Measurements from ENCODE around the gene FOXJ3.
"Not testable (repeated sequence)": the region's sequence is repeated elsewhere in the genome, so short reads cannot be mapped to it uniquely, and the experiment has no call there.

The FOXJ3 gene

GRCh38 chr1:42210421-42211133, 124.5 kb downstream of the FOXJ3 start:
- Histone ChIP-seq H3K4me1 (ENCODE audit: control insufficient read depth, insufficient read depth, low read length) (peaks cover 16% of the 10 kb centered on the region), H3K36me3 (ENCODE audit: control insufficient read depth, insufficient read depth, low read length) (peaks cover 6% of the 10 kb centered on the region; the same call in 1 of the 2 replicates), H3K27me3 (ENCODE audit: control insufficient read depth, insufficient read depth, low read length) (no peaks in the 10 kb centered on the region), H3K4me3 (ENCODE audit: low read depth, low read length) (no peak overlapping the region), H3K27ac (ENCODE audit: low read depth, low read length) (no peak overlapping the region), H3K9me3 (ENCODE audit: control insufficient read depth, insufficient read depth, low read length) (no peaks in the 10 kb centered on the region), H3K9ac (ENCODE audit: low read depth, low read length) (no peak overlapping the region)

GRCh38 chr1:42209526-42210251, 125.3 kb downstream of the FOXJ3 start:
- Histone ChIP-seq H3K4me1 (ENCODE audit: control insufficient read depth, insufficient read depth, low read length) (peaks cover 16% of the 10 kb centered on the region), H3K27ac (ENCODE audit: low read depth, low read length) (no peak overlapping the region), H3K9me3 (ENCODE audit: control insufficient read depth, insufficient read depth, low read length) (no peaks in the 10 kb centered on the region), H3K36me3 (ENCODE audit: control insufficient read depth, insufficient read depth, low read length) (peaks cover 12% of the 10 kb centered on the region), H3K4me3 (ENCODE audit: low read depth, low read length) (no peak overlapping the region), H3K27me3 (ENCODE audit: control insufficient read depth, insufficient read depth, low read length) (no peaks in the 10 kb centered on the region), H3K9ac (ENCODE audit: low read depth, low read length) (no peak overlapping the region)

- H3K27me3 ChIP-seq (ENCODE audit: control insufficient read depth, insufficient read depth, low read length); H3K4me3 ChIP-seq (ENCODE audit: low read depth, low read length); H3K9ac ChIP-seq (ENCODE audit: low read depth, low read length); H3K27ac ChIP-seq (ENCODE audit: low read depth, low read length); H3K9me3 ChIP-seq (ENCODE audit: control insufficient read depth, insufficient read depth, low read length); H3K4me1 ChIP-seq (ENCODE audit: control insufficient read depth, insufficient read depth, low read length); H3K36me3 ChIP-seq (ENCODE audit: control insufficient read depth, insufficient read depth, low read length): not testable (repeated sequence)
Measured at GRCh38 chr1:42206930-42207329, 128.1 kb downstream of the FOXJ3 start.

- Histone ChIP-seq H3K36me3 (ENCODE audit: control insufficient read depth, insufficient read depth, low read length) (peaks cover 10% of the 10 kb centered on the region), H3K9ac (ENCODE audit: low read depth, low read length) (no peak overlapping the region)
Measured at GRCh38 chr1:42206164-42206563, 128.9 kb downstream of the FOXJ3 start.

GRCh38 chr1:42201986-42202385, 133.0 kb downstream of the FOXJ3 start:
- Histone ChIP-seq H3K27ac (ENCODE audit: low read depth, low read length) (no peak overlapping the region), H3K36me3 (ENCODE audit: control insufficient read depth, insufficient read depth, low read length) (peaks cover 32% of the 10 kb centered on the region), H3K4me1 (ENCODE audit: control insufficient read depth, insufficient read depth, low read length) (no peaks in the 10 kb centered on the region), H3K4me3 (ENCODE audit: low read depth, low read length) (no peak overlapping the region), H3K9ac (ENCODE audit: low read depth, low read length) (no peak overlapping the region), H3K9me3 (ENCODE audit: control insufficient read depth, insufficient read depth, low read length) (no peaks in the 10 kb centered on the region), H3K27me3 (ENCODE audit: control insufficient read depth, insufficient read depth, low read length) (no peaks in the 10 kb centered on the region)

More at GRCh38 chr1:42206164-42206563, 128.9 kb downstream of the FOXJ3 start:
- 0 out of 2 replicates have a peak, but pooled peaks cover 3% of the 10 kb centered on the region for H3K4me1 ChIP-seq (ENCODE audit: control insufficient read depth, insufficient read depth, low read length)
- H3K27me3 ChIP-seq (ENCODE audit: control insufficient read depth, insufficient read depth, low read length) = no peaks in the 10 kb centered on the region
- no peak overlapping the region for H3K27ac ChIP-seq (ENCODE audit: low read depth, low read length)
- no peak overlapping the region for H3K4me3 ChIP-seq (ENCODE audit: low read depth, low read length)
- no peaks in the 10 kb centered on the region for H3K9me3 ChIP-seq (ENCODE audit: control insufficient read depth, insufficient read depth, low read length)

- H3K4me3 ChIP-seq (ENCODE audit: low read depth, low read length) = no peak overlapping the region
- no peak overlapping the region for H3K9ac ChIP-seq (ENCODE audit: low read depth, low read length)
- peaks cover 48% of the 10 kb centered on the region for H3K36me3 ChIP-seq (ENCODE audit: control insufficient read depth, insufficient read depth, low read length)
Measured at GRCh38 chr1:42198251-42198650, 136.8 kb downstream of the FOXJ3 start.

GRCh38 chr1:42195841-42196240, 139.2 kb downstream of the FOXJ3 start:
- no peak overlapping the region for H3K27ac ChIP-seq (ENCODE audit: low read depth, low read length)
- no peaks in the 10 kb centered on the region for H3K4me1 ChIP-seq (ENCODE audit: control insufficient read depth, insufficient read depth, low read length)
- H3K9ac ChIP-seq (ENCODE audit: low read depth, low read length) = no peak overlapping the region
- H3K27me3 ChIP-seq (ENCODE audit: control insufficient read depth, insufficient read depth, low read length) = no peaks in the 10 kb centered on the region
- peaks cover 58% of the 10 kb centered on the region for H3K36me3 ChIP-seq (ENCODE audit: control insufficient read depth, insufficient read depth, low read length)
- H3K4me3 ChIP-seq (ENCODE audit: low read depth, low read length) = no peak overlapping the region
- H3K9me3 ChIP-seq (ENCODE audit: control insufficient read depth, insufficient read depth, low read length) = no peaks in the 10 kb centered on the region

More at GRCh38 chr1:42198251-42198650, 136.8 kb downstream of the FOXJ3 start:
- Histone ChIP-seq H3K4me1 (ENCODE audit: control insufficient read depth, insufficient read depth, low read length) (no peaks in the 10 kb centered on the region), H3K9me3 (ENCODE audit: control insufficient read depth, insufficient read depth, low read length) (no peaks in the 10 kb centered on the region), H3K27me3 (ENCODE audit: control insufficient read depth, insufficient read depth, low read length) (no peaks in the 10 kb centered on the region), H3K27ac (ENCODE audit: low read depth, low read length) (no peak overlapping the region)

- H3K9me3 ChIP-seq (ENCODE audit: control insufficient read depth, insufficient read depth, low read length) = no peaks in the 10 kb centered on the region
- peaks cover 72% of the 10 kb centered on the region for H3K36me3 ChIP-seq (ENCODE audit: control insufficient read depth, insufficient read depth, low read length)
- H3K27me3 ChIP-seq (ENCODE audit: control insufficient read depth, insufficient read depth, low read length) = no peaks in the 10 kb centered on the region
- H3K4me1 ChIP-seq (ENCODE audit: control insufficient read depth, insufficient read depth, low read length) = no peaks in the 10 kb centered on the region
- H3K4me3 ChIP-seq (ENCODE audit: low read depth, low read length) = no peak overlapping the region
- H3K27ac ChIP-seq (ENCODE audit: low read depth, low read length) = no peak overlapping the region
- H3K9ac ChIP-seq (ENCODE audit: low read depth, low read length) = no peak overlapping the region
Measured at GRCh38 chr1:42192106-42192505, 142.9 kb downstream of the FOXJ3 start.

- H3K27ac ChIP-seq (ENCODE audit: low read depth, low read length) = no peak overlapping the region
- H3K9ac ChIP-seq (ENCODE audit: low read depth, low read length) = no peak overlapping the region
- H3K36me3 ChIP-seq (ENCODE audit: control insufficient read depth, insufficient read depth, low read length) = peaks cover 73% of the 10 kb centered on the region
- H3K4me1 ChIP-seq (ENCODE audit: control insufficient read depth, insufficient read depth, low read length) = no peaks in the 10 kb centered on the region
- no peak overlapping the region for H3K4me3 ChIP-seq (ENCODE audit: low read depth, low read length)
- H3K27me3 ChIP-seq (ENCODE audit: control insufficient read depth, insufficient read depth, low read length) = no peaks in the 10 kb centered on the region
- no peaks in the 10 kb centered on the region for H3K9me3 ChIP-seq (ENCODE audit: control insufficient read depth, insufficient read depth, low read length)
Measured at GRCh38 chr1:42191319-42191718, 143.7 kb downstream of the FOXJ3 start.

- H3K4me3 ChIP-seq (ENCODE audit: low read depth, low read length) = no peak overlapping the region
- H3K9ac ChIP-seq (ENCODE audit: low read depth, low read length) = no peak overlapping the region
- H3K9me3 ChIP-seq (ENCODE audit: control insufficient read depth, insufficient read depth, low read length) = no peaks in the 10 kb centered on the region
- H3K4me1 ChIP-seq (ENCODE audit: control insufficient read depth, insufficient read depth, low read length) = no peaks in the 10 kb centered on the region
- no peaks in the 10 kb centered on the region for H3K27me3 ChIP-seq (ENCODE audit: control insufficient read depth, insufficient read depth, low read length)
- H3K27ac ChIP-seq (ENCODE audit: low read depth, low read length) = no peak overlapping the region
- peaks cover 63% of the 10 kb centered on the region for H3K36me3 ChIP-seq (ENCODE audit: control insufficient read depth, insufficient read depth, low read length)
Measured at GRCh38 chr1:42189931-42190853, 144.8 kb downstream of the FOXJ3 start.

All from HUES48 (cell line).